Mesenchymal stem cell (in vitro differentiated cells and primary cell): ENCODE measurements around the gene GFER.

Experiments
- DNase-seq: peaks from one replicate; pipeline ENCODE4 v3.0.0-alpha.2; 2013
- H2AFZ ChIP-seq: one replicate; pipeline ENCODE4 v1.6.1; 2013; ENCODE audit warnings: low read depth, mild to moderate bottlenecking, control low read depth, inconsistent platforms, low read length, moderate library complexity
- H2AK5ac ChIP-seq: 2 replicates; pipeline ENCODE4 v1.6.1; 2013; ENCODE audit warnings: low read length, moderate library complexity, mild to moderate bottlenecking, inconsistent platforms; ENCODE audit not compliant: severe bottlenecking
- H2BK120ac ChIP-seq: one replicate; pipeline ENCODE4 v1.6.1; 2013; ENCODE audit warnings: low read depth, mild to moderate bottlenecking, inconsistent platforms, low read length, moderate library complexity
- H2BK12ac ChIP-seq, 2 experiments: one replicate each; pipeline ENCODE4 v1.6.1; 2013; ENCODE audit warnings: inconsistent platforms in 2 of 2, low read length in 2 of 2, mild to moderate bottlenecking in 2 of 2, moderate library complexity in 2 of 2, control low read depth in 1 of 2
- H2BK15ac ChIP-seq: one replicate; pipeline ENCODE4 v1.6.1; 2013; ENCODE audit warnings: mild to moderate bottlenecking, low read depth, inconsistent platforms; ENCODE audit not compliant: poor library complexity, severe bottlenecking
- H2BK5ac ChIP-seq: 2 replicates; pipeline ENCODE4 v1.6.1; 2013; ENCODE audit warnings: low read depth, mild to moderate bottlenecking, low read length, control low read depth, inconsistent platforms; ENCODE audit not compliant: poor library complexity, severe bottlenecking
- H3K14ac ChIP-seq, 2 experiments: one replicate each; pipeline ENCODE4 v1.6.1; 2013; ENCODE audit warnings: inconsistent platforms in 2 of 2, low read length in 2 of 2, control low read depth in 1 of 2, mild to moderate bottlenecking in 1 of 2, moderate library complexity in 1 of 2
- H3K18ac ChIP-seq, 2 experiments: one replicate each; pipeline ENCODE4 v1.6.1; 2013; ENCODE audit warnings: inconsistent platforms in 2 of 2, low read length in 2 of 2, control low read depth in 1 of 2, low read depth in 1 of 2, mild to moderate bottlenecking in 1 of 2
- H3K23ac ChIP-seq, 2 experiments: one replicate each; pipeline ENCODE4 v1.6.1; 2013; ENCODE audit warnings: inconsistent platforms in 2 of 2, low read length in 2 of 2, mild to moderate bottlenecking in 2 of 2, moderate library complexity in 2 of 2, control low read depth in 1 of 2
- H3K27ac ChIP-seq: 2 replicates; pipeline ENCODE4 v1.5.1; 2013; ENCODE audit warnings: mild to moderate bottlenecking, moderate library complexity, low read length, control low read depth, inconsistent platforms; ENCODE audit not compliant: poor library complexity, severe bottlenecking
- H3K27me3 ChIP-seq, 2 experiments: 2 replicates each; pipeline versions ENCODE4 v1.6.1 to v1.7.0; 2013; ENCODE audit warnings: low read length in 2 of 2, mild to moderate bottlenecking in 2 of 2, moderate library complexity in 2 of 2, control low read depth in 1 of 2, inconsistent platforms in 1 of 2; ENCODE audit not compliant: control insufficient read depth in 1 of 2, insufficient read depth in 1 of 2
- H3K36me3 ChIP-seq, 2 experiments: 2 replicates each; pipeline versions ENCODE4 v1.6.1 to v1.7.0; 2013; ENCODE audit warnings: low read length in 2 of 2, control low read depth in 1 of 2, inconsistent platforms in 1 of 2, low read depth in 1 of 2, mild to moderate bottlenecking in 1 of 2; ENCODE audit not compliant: insufficient read depth in 2 of 2, control insufficient read depth in 1 of 2
- H3K4ac ChIP-seq, 2 experiments: one replicate each; pipeline ENCODE4 v1.6.1; 2013; ENCODE audit warnings: inconsistent platforms in 2 of 2, low read length in 2 of 2, mild to moderate bottlenecking in 2 of 2, moderate library complexity in 2 of 2, control low read depth in 1 of 2, low read depth in 1 of 2
- H3K4me1 ChIP-seq: 2 replicates; pipeline ENCODE4 v1.6.1; 2013; ENCODE audit warnings: low read depth, low read length, control low read depth; ENCODE audit not compliant: control insufficient read depth, insufficient read depth
- H3K4me2 ChIP-seq: 2 replicates; pipeline ENCODE4 v1.6.1; 2013; ENCODE audit warnings: low read length, mild to moderate bottlenecking, inconsistent platforms; ENCODE audit not compliant: poor library complexity, severe bottlenecking
- H3K4me3 ChIP-seq, 2 experiments: 2 replicates each; pipeline versions ENCODE4 v1.5.1 to v1.7.0; 2013; ENCODE audit warnings: low read length in 2 of 2, mild to moderate bottlenecking in 2 of 2, control low read depth in 1 of 2, low read depth in 1 of 2; ENCODE audit not compliant: insufficient read depth in 1 of 2
- H3K79me1 ChIP-seq: replicated peaks from 2 replicates; pipeline ENCODE4 v1.6.1; 2013; ENCODE audit warnings: mild to moderate bottlenecking, control low read depth, low read length, inconsistent platforms; ENCODE audit not compliant: poor library complexity, severe bottlenecking
- H3K9ac ChIP-seq: 2 replicates; pipeline ENCODE4 v1.7.0; 2013; ENCODE audit warnings: mild to moderate bottlenecking, low read length, moderate library complexity
- H3K9me3 ChIP-seq: 2 replicates; pipeline ENCODE4 v1.7.0; 2013; ENCODE audit warnings: mild to moderate bottlenecking, low read length; ENCODE audit not compliant: control insufficient read depth
- H4K8ac ChIP-seq: one replicate; pipeline ENCODE4 v1.6.1; 2013; ENCODE audit warnings: inconsistent platforms, mild to moderate bottlenecking, low read length, moderate library complexity
- H4K91ac ChIP-seq: one replicate; pipeline ENCODE4 v1.6.1; 2013; ENCODE audit warnings: mild to moderate bottlenecking, low read length, inconsistent platforms
- WGBS: methylation state at CpG from one replicate; pipeline ENCODE4 v1.1.7; 2013; ENCODE audit warnings: mixed read lengths; 5-methylcytosine and 5-hydroxymethylcytosine counted together

The GFER gene

DNA sequence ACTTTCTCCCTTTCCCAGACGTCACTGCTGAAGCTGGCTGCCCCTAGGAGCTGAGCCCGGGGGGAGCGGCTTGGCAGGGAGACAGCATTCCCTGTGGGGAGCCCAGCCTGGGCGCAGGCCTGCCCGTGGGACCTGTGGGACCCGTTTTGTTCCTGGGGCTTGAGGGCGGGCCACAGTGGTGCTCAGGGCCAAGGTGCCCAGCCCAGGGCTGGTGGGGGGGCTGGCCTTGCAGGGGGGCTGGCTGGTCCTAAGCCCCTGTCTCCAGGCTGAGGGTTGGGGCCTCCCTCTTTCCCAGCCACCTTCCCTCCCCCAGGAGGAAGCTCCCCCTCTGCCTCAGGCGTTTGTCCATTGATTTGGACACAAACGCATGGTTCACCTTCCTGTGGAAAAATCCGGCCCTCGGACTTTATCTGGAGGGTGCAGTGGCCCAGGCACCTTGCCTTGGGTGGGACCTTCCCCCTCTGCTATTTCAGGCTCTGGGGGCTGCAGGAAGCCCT lies 47.1 kb downstream of the GFER start:
- Histone ChIP-seq H3K4ac (no peak overlapping the region), H3K27me3 (peaks cover 0 to 9% of the 10 kb centered on the region in 2 experiments), H3K9me3 (no peaks in the 10 kb centered on the region), H2BK120ac (peak overlapping the region; percentile 27), H4K91ac (no peak overlapping the region), H3K36me3 (peaks cover 0 to 47% of the 10 kb centered on the region in 2 experiments), H3K18ac (no peak overlapping the region), H2BK15ac (no peak overlapping the region), H2AFZ (no peak overlapping the region), H3K9ac (no peak overlapping the region), H3K4me1 (peaks cover 79% of the 10 kb centered on the region), H3K14ac (no peak overlapping the region), H3K4me3 (no peak overlapping the region), H4K8ac (no peak overlapping the region), H2BK5ac (no peak overlapping the region), H3K79me1 (peaks cover 7% of the 10 kb centered on the region), H2BK12ac (no peak overlapping the region), H3K27ac (no peak overlapping the region), H2AK5ac (peak overlapping the region; percentile 83), H3K4me2 (no peak overlapping the region), H3K23ac (no peak overlapping the region)
- DNase-seq = no peak
- WGBS = 94% methylated on average over 10 of the region's 11 CpGs

DNA sequence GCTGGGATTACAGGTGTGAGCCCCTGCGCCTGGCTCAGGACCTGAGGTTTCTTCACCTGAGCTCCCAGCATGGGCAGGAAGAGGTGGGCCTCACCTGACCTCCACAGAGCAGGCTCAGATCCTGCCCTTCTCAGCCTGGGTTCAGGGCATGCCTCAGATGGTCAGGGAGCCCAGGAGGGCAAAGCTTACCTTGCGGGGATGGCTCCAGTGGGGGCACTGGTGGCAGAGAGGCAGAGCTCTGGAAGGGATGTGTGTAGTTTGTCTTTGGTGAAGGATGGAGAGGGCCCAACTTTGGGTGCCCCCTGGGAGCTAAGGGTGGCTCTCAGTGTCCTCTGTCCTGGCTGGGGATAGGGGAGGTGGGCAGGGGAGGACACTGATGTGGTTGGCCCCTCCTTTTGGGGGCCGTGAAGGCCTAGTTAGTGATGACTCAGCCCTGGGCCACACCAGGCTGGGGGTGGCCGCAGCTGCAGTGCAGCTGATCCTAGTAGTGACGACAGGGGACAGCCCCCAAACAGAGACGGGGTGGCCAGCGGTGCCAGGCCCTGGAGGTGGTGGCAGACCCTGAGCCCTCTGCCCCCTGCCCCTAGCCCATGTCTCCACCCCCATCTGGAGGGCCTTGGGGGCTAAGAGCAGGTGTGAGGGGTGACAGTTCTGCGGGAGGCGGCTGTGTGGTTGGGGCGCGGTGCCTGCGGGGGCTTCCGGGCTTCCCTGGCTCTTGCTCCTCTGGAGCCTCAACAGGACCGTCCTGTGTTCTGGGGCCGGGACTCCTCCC lies 48.5 kb downstream of the GFER start:
- H2BK15ac ChIP-seq = peak overlapping the region; percentile 92
- peak overlapping the region; percentile 29 to 93 for H2BK12ac ChIP-seq
- H3K4me3 ChIP-seq = no peak overlapping the region
- 70% methylated on average over 13 of the region's 15 CpGs for WGBS
- H3K36me3 ChIP-seq = peaks cover 0 to 60% of the 10 kb centered on the region in 2 experiments
- H3K4me2 ChIP-seq = peak overlapping the region; percentile 61
- peak overlapping the region; percentile 92 for H3K4ac ChIP-seq
- peaks cover 11% of the 10 kb centered on the region for H3K79me1 ChIP-seq
- peak overlapping the region; percentile 93 for H2BK120ac ChIP-seq
- H2AFZ ChIP-seq = no peak overlapping the region
- H4K91ac ChIP-seq = peak overlapping the region; percentile 78
- H3K18ac ChIP-seq = peak overlapping the region; percentile 60 to 94
- no peak overlapping the region for H2BK5ac ChIP-seq
- peak overlapping the region; percentile 69 for H4K8ac ChIP-seq
- H3K9me3 ChIP-seq = no peaks in the 10 kb centered on the region
- H3K27me3 ChIP-seq = peaks cover 0 to 7% of the 10 kb centered on the region in 2 experiments
- peak overlapping the region; percentile 70 for H3K9ac ChIP-seq
- H3K27ac ChIP-seq = peak overlapping the region; percentile 82
- peak overlapping the region; percentile 37 to 46 for H3K23ac ChIP-seq
- peak overlapping the region; percentile 66 for H2AK5ac ChIP-seq
- DNase-seq = peak; percentile 66
- H3K14ac ChIP-seq = no peak overlapping the region
- H3K4me1 ChIP-seq = peaks cover 86% of the 10 kb centered on the region

DNA sequence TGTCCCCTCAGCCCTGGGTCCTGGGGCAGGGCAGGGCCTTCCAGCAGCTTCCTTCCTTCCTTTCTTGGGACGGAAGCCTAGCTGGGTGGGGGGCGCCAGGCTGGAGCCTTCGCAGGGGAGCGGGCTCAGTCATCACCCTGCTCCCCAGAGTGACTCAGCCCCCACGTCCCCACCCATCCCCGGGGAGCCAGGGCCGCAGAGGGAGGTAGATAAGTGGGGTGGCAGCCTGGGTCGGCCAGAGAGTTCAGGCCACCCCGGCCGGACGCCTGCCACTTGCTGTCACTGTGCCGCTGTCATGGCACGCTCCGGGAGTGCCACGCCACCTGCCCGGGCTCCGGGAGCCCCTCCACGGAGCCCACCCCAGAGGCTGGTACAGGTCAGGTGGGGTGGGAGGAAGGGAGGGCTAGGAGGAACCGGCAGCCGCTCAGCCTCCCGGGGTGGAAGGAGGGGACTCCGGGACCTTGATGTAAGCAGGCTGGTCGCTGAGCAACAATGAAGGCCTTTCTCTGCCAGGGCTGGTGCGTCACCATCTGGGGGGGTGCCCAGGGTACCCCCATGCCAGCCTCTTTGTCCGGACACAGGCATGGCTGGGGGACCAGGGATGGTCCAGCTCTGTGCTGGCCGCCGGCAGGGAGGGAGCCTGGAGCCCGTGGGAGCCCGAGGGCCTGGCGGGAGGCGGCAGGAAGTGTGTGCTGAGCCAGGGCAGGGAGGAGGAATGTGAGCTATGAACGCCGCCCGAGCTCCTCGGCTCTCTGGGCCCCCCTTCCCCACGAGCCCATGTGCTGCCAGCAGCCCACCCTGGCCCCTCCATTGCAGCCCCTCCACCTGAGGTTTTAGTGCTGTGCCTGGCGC lies 49.3 kb downstream of the GFER start:
- peak overlapping the region; percentile 24 to 35 for H3K4me3 ChIP-seq
- H3K9ac ChIP-seq = peak overlapping the region; percentile 70
- peak; percentile 74 for DNase-seq
- H3K27me3 ChIP-seq = peaks cover 0 to 1% of the 10 kb centered on the region in 2 experiments
- peak overlapping the region; percentile 78 for H4K91ac ChIP-seq
- H3K23ac ChIP-seq = peak overlapping the region in 1 of 2 experiments; percentile 34
- H3K14ac ChIP-seq = peak overlapping the region in 1 of 2 experiments; percentile 81
- H3K79me1 ChIP-seq = peaks cover 16% of the 10 kb centered on the region
- 54% methylated on average over 20 of the region's 37 CpGs for WGBS
- peak overlapping the region; percentile 92 for H2BK15ac ChIP-seq
- H4K8ac ChIP-seq = peak overlapping the region; percentile 69
- peak overlapping the region; percentile 36 for H2AFZ ChIP-seq
- peak overlapping the region; percentile 61 for H3K4me2 ChIP-seq
- H3K36me3 ChIP-seq = peaks cover 0 to 68% of the 10 kb centered on the region in 2 experiments
- H2BK12ac ChIP-seq = peak overlapping the region; percentile 76 to 93
- peak overlapping the region; percentile 87 for H2BK5ac ChIP-seq
- peak overlapping the region; percentile 92 to 97 for H3K4ac ChIP-seq
- H3K18ac ChIP-seq = peak overlapping the region; percentile 60 to 94
- H3K9me3 ChIP-seq = no peaks in the 10 kb centered on the region
- H2BK120ac ChIP-seq = peak overlapping the region; percentile 93
- H3K27ac ChIP-seq = peak overlapping the region; percentile 82
- H2AK5ac ChIP-seq = peak overlapping the region; percentile 64
- peaks cover 85% of the 10 kb centered on the region for H3K4me1 ChIP-seq
